Measurements from ENCODE around the gene TENM3.

Gene TENM3

DNA sequence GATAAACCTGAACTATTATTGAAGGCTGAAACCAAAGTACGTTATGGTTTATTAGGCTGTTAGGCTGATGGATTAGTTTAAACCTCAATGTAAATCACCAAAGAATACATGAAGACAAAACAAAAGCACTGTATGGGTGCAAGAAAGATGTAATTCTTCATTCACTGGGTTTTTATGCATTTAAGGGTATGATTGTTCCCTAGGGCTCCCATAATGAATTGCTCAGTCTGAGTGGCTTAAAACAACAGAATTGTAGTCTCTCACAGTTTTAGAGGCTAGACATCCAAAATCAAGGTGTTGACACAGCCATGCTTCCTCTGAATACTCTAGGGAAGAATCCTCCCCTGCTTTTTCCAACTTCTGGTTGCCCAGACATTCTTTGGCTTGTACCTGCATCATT is 222.8 kb downstream of the TENM3 start:
- DNase-seq: no peak

DNA sequence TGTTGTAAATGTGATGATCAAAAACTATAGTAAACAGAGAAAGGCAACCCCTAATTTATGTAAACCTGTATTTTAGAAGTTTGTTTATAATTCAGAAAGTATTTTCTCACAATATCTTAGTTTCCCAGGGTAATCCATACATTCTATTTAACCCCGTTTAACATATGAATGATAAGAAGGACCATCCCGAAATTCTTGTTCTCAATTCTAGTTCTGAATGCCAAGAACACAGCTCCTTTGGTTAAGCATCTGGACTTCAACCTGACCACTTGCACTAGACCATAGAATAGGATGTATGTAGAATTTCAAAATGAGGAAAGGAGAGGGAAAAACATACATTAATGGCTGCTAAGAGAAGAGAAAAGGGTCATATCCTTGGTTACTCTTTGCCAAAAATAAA is 227.0 kb downstream of the TENM3 start:
- DNase-seq: no peak

- no peak for DNase-seq
Observed at GRCh38 chr4:182475539-182475938, 232.3 kb downstream of the TENM3 start.

DNA sequence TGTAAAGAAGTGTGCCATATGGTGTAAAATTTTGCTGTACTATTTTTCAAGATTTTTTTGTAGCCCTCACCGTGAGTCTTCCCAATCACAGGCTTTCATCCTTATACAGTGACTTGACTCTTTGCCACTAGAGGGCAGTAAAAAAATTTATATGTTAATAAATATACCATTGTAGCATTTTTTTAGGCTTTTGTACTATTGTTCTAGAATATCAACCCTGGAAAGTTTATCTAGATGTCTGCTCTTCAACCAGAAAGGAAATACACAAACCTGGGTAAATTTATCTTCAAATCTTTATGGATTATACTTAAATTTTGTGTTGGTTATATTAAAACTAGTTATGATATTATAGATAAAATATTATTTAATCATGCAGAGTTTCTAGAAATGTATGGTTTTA is 235.3 kb downstream of the TENM3 start:
- DNase-seq: no peak

GRCh38 chr4:182483685-182484084 is 240.5 kb downstream of the TENM3 start:
- no peak for DNase-seq

GRCh38 chr4:182486881-182487280 is 243.7 kb downstream of the TENM3 start:
- DNase-seq: no peak

DNA sequence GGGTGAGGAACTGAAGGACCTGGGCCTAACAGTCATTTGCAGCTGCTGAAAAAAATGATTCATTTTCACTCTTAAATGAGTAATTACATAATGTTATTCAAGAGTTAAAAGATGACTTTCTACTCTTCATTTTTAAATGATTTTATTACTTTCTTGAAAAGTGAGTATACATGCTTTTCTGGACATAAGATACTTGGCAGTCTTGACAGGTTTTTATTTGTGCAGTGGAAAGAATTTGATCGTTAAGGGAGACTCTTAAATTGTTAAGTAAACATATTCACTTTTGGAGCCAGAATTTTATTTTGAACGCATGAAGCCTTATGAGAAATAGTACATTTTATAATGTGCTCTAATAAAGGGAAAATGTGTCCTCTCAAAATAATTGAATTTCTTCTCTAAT is 245.7 kb downstream of the TENM3 start:
- no peak for DNase-seq

DNA sequence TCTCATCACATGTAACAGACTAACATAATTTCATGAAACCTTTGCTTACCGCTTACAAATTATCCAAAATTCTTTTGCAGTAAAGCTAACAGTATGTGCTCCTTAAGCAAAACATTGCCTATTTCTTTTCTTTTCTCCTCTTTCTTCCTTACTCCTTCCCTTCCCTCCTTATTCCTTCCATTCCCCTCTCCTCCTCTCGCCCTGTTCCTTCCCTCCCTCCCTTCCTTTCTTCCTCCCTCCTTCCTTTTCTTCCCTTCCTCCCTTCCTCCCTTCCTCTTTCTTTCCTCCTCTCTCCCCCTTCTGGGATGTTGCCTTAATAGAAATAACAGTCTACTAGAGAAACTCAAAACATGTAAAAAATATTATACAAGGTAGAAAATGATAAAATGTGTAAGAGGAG is 246.4 kb downstream of the TENM3 start:
- no peak for DNase-seq

GRCh38 chr4:182491719-182492118 is 248.5 kb downstream of the TENM3 start:
- DNase-seq: peak; percentile 26

DNA sequence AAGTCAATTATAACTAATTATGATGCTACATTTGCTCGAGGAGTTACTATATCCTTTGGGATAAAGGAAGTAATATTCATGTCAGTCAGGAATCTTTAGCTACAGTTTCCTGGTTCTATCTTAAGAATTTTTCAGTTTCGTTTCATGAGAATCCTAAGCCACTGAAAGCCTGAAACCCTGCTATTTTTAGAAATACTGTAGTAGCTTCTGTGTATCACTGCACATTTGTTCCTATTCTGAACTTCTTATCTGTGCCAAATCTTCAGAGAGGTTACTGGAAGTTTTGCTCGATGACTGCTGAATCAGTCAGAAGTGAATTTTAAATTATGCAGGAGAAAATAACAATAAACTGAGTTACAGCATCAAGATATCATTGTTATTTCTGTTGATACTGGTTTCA is 249.2 kb downstream of the TENM3 start:
- no peak for DNase-seq

DNA sequence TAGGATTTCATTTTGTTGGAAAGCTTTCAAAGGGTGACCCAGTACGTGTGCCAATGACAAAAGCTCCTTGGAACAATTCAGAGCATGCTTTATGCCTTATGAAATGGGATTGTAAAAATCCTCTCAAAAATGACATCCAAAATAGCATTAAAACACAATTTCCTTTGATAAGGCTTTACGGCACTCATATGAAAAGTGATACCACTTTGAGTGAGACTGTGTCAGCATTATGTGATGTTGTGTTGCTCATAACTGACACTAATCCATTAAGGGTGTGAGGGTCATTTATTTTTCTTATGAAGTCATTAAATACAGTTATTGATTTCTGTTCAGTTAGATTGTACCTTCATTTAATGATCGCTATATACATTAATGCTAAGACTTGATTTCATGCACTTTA is 250.2 kb downstream of the TENM3 start:
- DNase-seq: no peak

DNA sequence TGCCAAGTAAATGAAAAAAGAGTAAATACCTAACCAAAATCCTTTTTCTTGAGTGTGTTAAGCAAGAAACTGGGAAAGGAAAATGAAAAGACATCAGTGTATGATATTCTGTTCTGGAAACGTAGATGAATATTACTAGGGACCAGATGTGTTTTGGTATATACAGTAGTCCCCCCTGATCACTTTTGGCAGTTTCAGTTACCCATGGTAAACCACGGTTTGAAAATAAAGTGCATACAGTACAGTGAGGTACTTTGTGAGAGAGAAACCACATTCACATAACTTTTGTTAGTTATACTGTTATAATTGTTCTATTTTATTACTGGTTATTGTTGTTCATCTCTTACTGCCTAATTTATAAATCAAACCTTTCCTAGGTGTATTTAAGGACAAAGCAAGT is 250.9 kb downstream of the TENM3 start:
- DNase-seq: no peak

- DNase-seq: peak; percentile 71
Observed at GRCh38 chr4:182495031-182495430, 251.8 kb downstream of the TENM3 start.

- no peak for DNase-seq
Observed at GRCh38 chr4:182495645-182496385, 252.6 kb downstream of the TENM3 start.

- DNase-seq: peak; percentile 56
Observed at GRCh38 chr4:182496408-182496807, 253.2 kb downstream of the TENM3 start.

- no peak for DNase-seq
Observed at GRCh38 chr4:182502064-182502463, 258.9 kb downstream of the TENM3 start.

GRCh38 chr4:182504463-182504862 is 261.3 kb downstream of the TENM3 start:
- DNase-seq: no peak

DNA sequence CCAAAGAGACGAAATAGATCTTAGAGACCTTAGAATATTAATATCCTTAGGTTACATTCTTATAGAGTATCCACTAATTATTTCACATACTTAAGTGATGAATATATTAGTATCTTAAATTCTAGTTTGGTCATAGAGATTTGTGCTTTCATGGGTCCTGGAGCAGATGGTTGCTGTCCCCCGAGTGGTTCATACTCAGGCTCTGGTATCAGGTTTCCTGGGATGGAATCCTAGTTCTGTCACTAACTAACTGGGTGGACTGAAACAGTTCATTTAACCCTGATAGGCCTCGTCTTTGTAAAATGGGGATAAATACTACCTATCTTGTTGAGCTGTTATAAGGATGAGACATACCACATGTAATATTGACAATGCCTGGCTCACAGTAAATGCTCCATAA is 264.6 kb downstream of the TENM3 start:
- DNase-seq: no peak

GRCh38 chr4:182510836-182511235 is 267.6 kb downstream of the TENM3 start:
- no peak for DNase-seq

DNA sequence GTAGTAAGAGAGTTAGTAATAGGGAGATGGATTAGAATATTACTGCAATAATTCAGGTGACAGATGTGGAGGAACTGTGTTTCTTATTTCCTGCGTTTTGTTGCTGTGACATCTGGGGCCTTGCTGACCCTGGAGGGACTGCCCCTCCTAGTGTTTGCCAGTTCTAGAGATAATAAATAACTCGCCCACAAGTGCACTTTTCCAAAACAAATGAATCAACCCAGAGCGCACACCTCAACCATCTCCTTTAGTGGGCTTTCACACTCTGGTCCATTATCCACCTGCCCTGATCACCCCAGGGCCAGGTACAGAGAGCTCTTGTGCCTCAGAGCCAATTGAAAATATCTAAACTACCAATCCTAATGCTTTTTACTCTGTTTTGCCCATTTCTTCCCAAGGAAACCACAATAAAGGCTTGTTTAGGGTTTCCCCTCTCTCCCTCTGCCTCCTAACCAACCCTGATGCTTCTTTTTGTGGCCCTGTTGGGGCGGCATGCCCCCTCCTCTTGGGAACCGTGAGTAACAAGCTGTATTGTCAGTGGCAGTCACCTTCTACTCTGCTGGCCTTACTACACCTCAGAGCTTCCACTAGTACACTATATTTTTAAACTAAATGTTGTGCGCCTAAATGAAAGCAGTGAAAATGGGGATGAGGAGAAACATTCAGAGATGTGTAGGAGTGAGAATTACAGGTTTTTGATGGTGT is 270.5 kb downstream of the TENM3 start:
- DNase-seq: no peak

DNA sequence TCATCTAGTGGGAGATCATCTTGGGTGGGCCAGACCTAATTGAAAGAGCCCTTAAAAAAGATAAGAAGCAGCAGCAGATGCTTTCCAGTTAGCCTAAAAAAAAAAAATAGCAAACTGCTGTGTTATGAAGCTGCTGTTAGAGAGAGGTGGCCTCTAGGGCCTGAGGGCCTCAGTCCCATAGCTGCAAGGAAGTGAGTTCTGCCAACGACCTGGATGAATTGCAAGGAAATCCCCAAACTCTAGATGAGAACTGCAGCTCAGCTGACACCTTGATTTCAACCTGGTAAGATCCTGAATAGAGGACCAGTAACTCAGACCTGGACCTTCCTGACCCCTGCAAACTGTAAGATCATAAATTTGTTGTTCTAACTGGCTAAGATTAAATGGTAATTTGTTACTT is 275.2 kb downstream of the TENM3 start:
- DNase-seq: no peak

DNA sequence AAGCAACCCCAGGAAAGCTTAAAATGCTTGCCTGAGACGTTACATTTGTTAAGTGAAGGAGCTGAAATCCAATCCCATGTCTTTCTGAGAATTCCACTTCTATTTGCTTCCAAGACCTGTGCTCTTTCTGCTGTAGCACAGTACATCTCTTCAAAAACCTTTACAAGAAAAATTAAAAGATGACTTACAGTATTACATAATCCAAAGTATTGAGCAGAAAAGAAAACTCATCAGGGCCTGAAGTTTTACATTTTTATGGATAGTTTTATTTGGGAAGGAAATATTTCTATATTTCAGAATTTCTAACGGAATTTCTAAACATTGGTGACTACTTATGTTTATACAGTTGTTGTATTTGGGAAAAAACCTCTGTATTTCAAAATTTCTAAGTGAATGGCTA is 276.3 kb downstream of the TENM3 start:
- DNase-seq: no peak

GRCh38 chr4:182521011-182521410 is 277.8 kb downstream of the TENM3 start:
- no peak for DNase-seq

GRCh38 chr4:182528819-182529218 is 285.6 kb downstream of the TENM3 start:
- no peak for DNase-seq

- no peak for DNase-seq
Observed at GRCh38 chr4:182530451-182530850, 287.2 kb downstream of the TENM3 start.
